COLO829 (cell line): Measurements from ENCODE around the gene MRPS24.

Source experiments
- DNase-seq: peaks from one replicate; pipeline ENCODE4 v3.0.0; 2012; ENCODE audit warnings: low spot score

Gene MRPS24

GRCh38 chr7:43877968-43878864 is 8.9 kb upstream of the MRPS24 start:
- DNase-seq = no peak

GRCh38 chr7:43876976-43877745 is 7.8 kb upstream of the MRPS24 start:
- DNase-seq = no peak

GRCh38 chr7:43876241-43876640 is 6.9 kb upstream of the MRPS24 start:
- no peak for DNase-seq

GRCh38 chr7:43873300-43873699 is 4.0 kb upstream of the MRPS24 start:
- no peak for DNase-seq

GRCh38 chr7:43872406-43873110 is 3.2 kb upstream of the MRPS24 start:
- no peak for DNase-seq

GRCh38 chr7:43871064-43871463 is 1.7 kb upstream of the MRPS24 start:
- DNase-seq = no peak

- DNase-seq = no peak
Measured at GRCh38 chr7:43870316-43870715, 999 bp upstream of the MRPS24 start.

GRCh38 chr7:43869867-43870240 is 537 bp upstream of the MRPS24 start:
- DNase-seq = peak; percentile 38

- no peak for DNase-seq
Measured at GRCh38 chr7:43868681-43869005, 674 bp downstream of the MRPS24 start.

- DNase-seq = no peak
Measured at GRCh38 chr7:43868181-43868580, 1.1 kb downstream of the MRPS24 start.

GRCh38 chr7:43865277-43865676 is 4.0 kb downstream of the MRPS24 start:
- DNase-seq = no peak

GRCh38 chr7:43864126-43864525 is 5.2 kb downstream of the MRPS24 start:
- no peak for DNase-seq

GRCh38 chr7:43856996-43857395 is 12.3 kb downstream of the MRPS24 start:
- no peak for DNase-seq

- no peak for DNase-seq
Measured at GRCh38 chr7:43856316-43856715, 13.0 kb downstream of the MRPS24 start.

- no peak for DNase-seq
Measured at GRCh38 chr7:43855176-43855575, 14.1 kb downstream of the MRPS24 start.

- no peak for DNase-seq
Measured at GRCh38 chr7:43851805-43852204, 17.5 kb downstream of the MRPS24 start.

GRCh38 chr7:43850348-43851116 is 18.8 kb downstream of the MRPS24 start:
- no peak for DNase-seq

- no peak for DNase-seq
Measured at GRCh38 chr7:43849047-43849446, 20.3 kb downstream of the MRPS24 start.

- DNase-seq = no peak
Measured at GRCh38 chr7:43847496-43847895, 21.8 kb downstream of the MRPS24 start.

GRCh38 chr7:43844662-43845061 is 24.7 kb downstream of the MRPS24 start:
- no peak for DNase-seq

GRCh38 chr7:43844257-43844656 is 25.1 kb downstream of the MRPS24 start:
- no peak for DNase-seq

- no peak for DNase-seq
Measured at GRCh38 chr7:43843296-43843695, 26.0 kb downstream of the MRPS24 start.
